Esophagus (tissue), 2 donors: ENCODE data around the gene MRPS31. TPM values are rescaled to one million over a fixed set of nuclear protein-coding genes. Genes with fewer than 3 reads are reported as not detected.

ENCODE experiments used
- H3K27ac ChIP-seq, 2 donors: one replicate each; pipeline ENCODE4 v1.5.1; 2013; ENCODE audit warnings: low read depth in 2 of 2, mild to moderate bottlenecking in 2 of 2, inconsistent platforms in 1 of 2, low read length in 1 of 2, moderate library complexity in 1 of 2
- H3K27me3 ChIP-seq, 2 donors: one replicate each; pipeline ENCODE4 v1.6.1; 2013; ENCODE audit warnings: low read length in 2 of 2, control low read depth in 1 of 2, mild to moderate bottlenecking in 1 of 2; ENCODE audit not compliant: insufficient read depth in 2 of 2, control insufficient read depth in 1 of 2
- H3K36me3 ChIP-seq, 2 donors: one replicate each; pipeline ENCODE4 v1.6.1; 2013; ENCODE audit warnings: low read length in 1 of 2; ENCODE audit not compliant: control insufficient read depth in 2 of 2, insufficient read depth in 2 of 2
- H3K4me1 ChIP-seq, 2 donors: one replicate each; pipeline ENCODE4 v1.6.1; 2013; ENCODE audit warnings: low read length in 1 of 2; ENCODE audit not compliant: control insufficient read depth in 2 of 2, insufficient read depth in 2 of 2
- H3K4me3 ChIP-seq, 2 donors: one replicate each; pipeline ENCODE4 v1.5.1; 2013; ENCODE audit warnings: low read length in 2 of 2, mild to moderate bottlenecking in 2 of 2, low read depth in 1 of 2, moderate library complexity in 1 of 2
- H3K9me3 ChIP-seq, 2 donors: one replicate each; pipeline ENCODE4 v1.6.1; 2013; ENCODE audit warnings: mild to moderate bottlenecking in 2 of 2, low read depth in 1 of 2, low read length in 1 of 2, moderate library complexity in 1 of 2; ENCODE audit not compliant: control insufficient read depth in 2 of 2, insufficient read depth in 1 of 2
- WGBS, 2 donors: extraction: QIAGEN DNeasy Blood & Tissue Kit; methylation state at CpG; one replicate each; pipeline ENCODE4 v1.1.7; 2013; 5-methylcytosine and 5-hydroxymethylcytosine counted together
- polyA plus RNA-seq, 2 donors: library from polyadenylated mRNA; stranded (reverse); fragments of 200-250 nt; gene quantifications; one replicate each; pipeline ENCODE4 v1.2.3, GENCODE V29; 2013
- donor health status: healthy with polysubstance abuse.
- donor health status: Bipolar disorder and iron deficiency.

MRPS31 gene
- polyA plus RNA-seq, 2 donors, result 18.6 to 33.4 TPM

DNA sequence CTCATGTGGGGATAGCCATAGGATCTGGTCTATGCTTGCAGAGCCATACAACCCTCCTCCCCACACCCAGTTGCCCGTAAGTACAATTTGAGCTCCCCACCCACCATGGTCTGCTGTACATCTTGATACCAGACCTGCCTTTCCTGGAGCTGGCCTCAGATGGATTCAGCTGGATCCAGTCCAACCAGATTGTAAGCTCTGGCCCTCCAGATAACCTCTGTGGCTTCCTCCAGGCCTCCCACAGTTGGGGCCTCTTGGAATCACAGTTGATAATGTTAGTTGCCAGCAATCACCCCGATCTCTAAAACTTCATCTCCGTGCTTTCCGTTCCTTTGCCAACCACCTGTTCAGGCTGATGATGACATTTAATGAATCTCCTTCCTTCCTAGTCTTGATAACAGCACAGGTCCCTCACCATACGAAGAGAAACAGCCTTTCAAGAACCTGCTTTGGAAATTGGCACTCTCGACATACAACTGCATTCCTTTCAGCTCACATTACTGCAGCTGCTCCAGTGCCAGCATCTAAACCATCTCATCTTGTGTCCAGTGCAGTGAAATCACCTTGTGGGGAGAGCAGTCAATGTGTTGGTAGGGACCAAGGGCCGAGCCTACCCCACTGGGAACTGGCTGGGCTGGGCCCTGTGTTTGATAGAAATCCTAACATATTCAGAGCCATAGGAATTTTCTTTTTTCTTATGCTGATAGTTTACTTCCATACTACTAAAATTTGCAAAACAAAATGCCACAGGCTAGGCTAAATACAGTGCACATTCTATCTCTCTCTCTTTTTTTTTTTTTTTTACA, 89.4 kb downstream of the MRPS31 start:
- Histone ChIP-seq H3K36me3 (no peaks in the 10 kb centered on the region), H3K27me3 (no peaks in the 10 kb centered on the region)
- 60 to 73% methylated on average over 7 of the region's 7 CpGs for WGBS, 2 donors

DNA sequence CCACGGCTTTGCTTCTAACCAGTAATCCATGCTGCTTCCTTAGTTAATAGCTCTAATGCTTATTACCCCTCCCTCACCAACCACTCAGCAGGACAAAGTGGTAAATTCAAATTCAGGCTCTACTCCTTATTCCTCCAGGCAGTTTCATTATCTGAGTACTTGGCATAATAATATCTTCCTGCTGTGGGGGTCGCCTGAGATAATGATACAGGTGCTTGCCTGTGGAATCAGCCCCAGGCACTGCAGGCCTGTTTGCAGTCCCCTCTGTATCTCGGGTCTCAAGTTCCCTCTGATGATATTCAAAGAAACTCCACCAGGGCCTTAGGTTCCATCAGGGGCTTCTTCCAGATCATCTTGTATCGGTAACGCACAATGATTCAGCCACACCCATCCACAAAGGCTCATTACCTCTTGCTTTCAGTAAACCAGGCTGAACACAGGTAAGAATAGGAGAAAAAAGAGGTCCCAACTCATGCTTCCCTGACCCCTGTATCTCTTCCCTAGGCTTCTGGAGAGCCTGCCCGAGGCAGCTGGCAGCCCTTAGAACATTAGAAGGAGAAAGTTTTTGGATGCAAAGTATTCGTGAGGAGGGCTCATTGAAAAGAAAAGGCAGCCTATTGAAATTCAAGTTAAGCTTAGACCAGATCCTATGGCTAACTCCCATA, 90.2 kb downstream of the MRPS31 start:
- Histone ChIP-seq H3K4me3 (no peak overlapping the region), H3K27me3 (no peaks in the 10 kb centered on the region), H3K36me3 (no peaks in the 10 kb centered on the region), H3K4me1 (no peaks in the 10 kb centered on the region), H3K9me3 (no peaks in the 10 kb centered on the region), H3K27ac (no peak overlapping the region)
- WGBS, 2 donors, result 86 to 88% methylated on average over 7 of the region's 7 CpGs

More for the DNA sequence above, 89.4 kb downstream of the MRPS31 start:
- H3K9me3 ChIP-seq, result no peaks in the 10 kb centered on the region
- no peak overlapping the region for H3K27ac ChIP-seq
- H3K4me3 ChIP-seq, result no peak overlapping the region
- no peaks in the 10 kb centered on the region for H3K4me1 ChIP-seq

GRCh38 chr13:40679480-40679985, 91.5 kb downstream of the MRPS31 start:
- Histone ChIP-seq H3K36me3 (no peaks in the 10 kb centered on the region), H3K4me1 (no peaks in the 10 kb centered on the region), H3K27ac (no peak overlapping the region), H3K9me3 (no peaks in the 10 kb centered on the region), H3K4me3 (no peak overlapping the region), H3K27me3 (no peaks in the 10 kb centered on the region)
- 92 to 94% methylated on average over 6 of the region's 6 CpGs for WGBS, 2 donors

Other genes with a start within 250 kb of the MRPS31 start
- 1 to 10 TPM; 1.7 to 3.7 TPM for gene FOXO1, start 104.5 kb downstream of the MRPS31 start, polyA plus RNA-seq
- gene SLC25A15, start 18.4 kb upstream of the MRPS31 start, polyA plus RNA-seq, result 1 to 10 TPM in 1 of 2 donors, under 1 TPM in 1; 0.55 to 3.7 TPM
- 10 to 100 TPM; 12.1 to 34.0 TPM for gene ELF1, start 248.1 kb upstream of the MRPS31 start, polyA plus RNA-seq